HCT116 (cell line): ENCODE results near the gene C1GALT1C1L. TPM values are rescaled to one million over a fixed set of nuclear protein-coding genes. Genes with fewer than 3 reads are reported as not detected.

Source experiments
- ATAC-seq: fragments of 200-7000 bp; cut with Tn5 transposase; 2 replicates; pipeline ENCODE4 v1.9.1; 2020; ENCODE audit warnings: mild to moderate bottlenecking, moderate library complexity
- BruUV-seq: library from RNA; stranded (reverse); fragments of 400-500 nt; replicated peaks from 2 replicates; lab custom pipeline; 2021; lab: Mats Ljungman, UMichigan
- CTCF ChIA-PET: fragments of 300-600 bp; sonication (Branson Sonifier 250); formaldehyde crosslinking; loops from one replicate; lab custom pipeline; 2021; ENCODE audit warnings: antibody characterized with exemption; lab: Charles Lee
- POLR2A ChIA-PET: fragments of 300-600, 350-600 bp; sonication (Branson Sonifier 250); formaldehyde crosslinking; loops from one replicate; lab custom pipeline; 2021; ENCODE audit warnings: antibody characterized with exemption; lab: Charles Lee
- RAD21 ChIA-PET, 2 experiments: fragments of 300-600 bp; sonication (Branson Sonifier 250); formaldehyde crosslinking; loops; one replicate each; lab custom pipeline; 2023; ENCODE audit warnings: low total read pairs in 2 of 2; ENCODE audit not compliant: uncharacterized antibody in 2 of 2, unreplicated experiment in 2 of 2, low non-redundant PET in 1 of 2; lab: Charles Lee
- DNase-seq: peaks from one replicate; pipeline ENCODE4 v3.0.0-alpha.2; 2010; ENCODE audit warnings: low read depth, low spot score
- H2AFZ ChIP-seq: fragments of 200-600 bp; shearing (Covaris generic), sonication (generic); 2 replicates; pipeline ENCODE4 v1.6.1; 2017; ENCODE audit warnings: low read depth, mixed run types, mixed read lengths, antibody characterized with exemption, low read length; ENCODE audit not compliant: poor library complexity, severe bottlenecking
- H3K27ac ChIP-seq: 2 replicates; pipeline ENCODE4 v1.5.1; 2012; ENCODE audit warnings: low read depth, low read length
- H3K27me3 ChIP-seq: fragments of 200-600 bp; sonication (generic); 2 replicates; pipeline ENCODE4 v1.6.1; 2016; ENCODE audit warnings: mixed run types, low read length, mixed read lengths; ENCODE audit not compliant: insufficient read depth
- H3K36me3 ChIP-seq, 2 experiments: fragments of 200-500 bp in 1 of 2; fragments of 200-600 bp in 1 of 2; sonication (Bioruptor generic) in 1 of 2; sonication (generic) in 1 of 2; 2 replicates each; pipeline versions ENCODE4 v1.5.1 to v1.6.1; 2014 to 2016; ENCODE audit warnings: low read length in 2 of 2, inconsistent platforms in 1 of 2, mixed read lengths in 1 of 2, mixed run types in 1 of 2; ENCODE audit not compliant: insufficient read depth in 2 of 2, control insufficient read depth in 1 of 2
- H3K4me1 ChIP-seq, 2 experiments: fragments of 200-600 bp in 1 of 2; sonication (generic) in 1 of 2; 2 replicates each; pipeline versions ENCODE4 v1.5.1 to v1.6.1; 2012 to 2017; ENCODE audit warnings: low read length in 2 of 2, inconsistent platforms in 1 of 2, mild to moderate bottlenecking in 1 of 2, mixed read lengths in 1 of 2, mixed run types in 1 of 2, moderate library complexity in 1 of 2; ENCODE audit not compliant: insufficient read depth in 2 of 2, control insufficient read depth in 1 of 2
- H3K4me2 ChIP-seq: fragments of 200-600 bp; sonication (generic); 2 replicates; pipeline ENCODE4 v1.6.1; 2017; ENCODE audit warnings: mixed run types, low read length, mixed read lengths
- H3K4me3 ChIP-seq, 2 experiments: fragments of 200-600 bp in 1 of 2; sonication (generic) in 1 of 2; replicated peaks in 1 of 2; 2 replicates each; pipeline ENCODE4 v1.5.1; 2011 to 2016; ENCODE audit warnings: low read length in 2 of 2, control low read depth in 1 of 2, low read depth in 1 of 2, mild to moderate bottlenecking in 1 of 2, mixed read lengths in 1 of 2, mixed run types in 1 of 2
- H3K79me2 ChIP-seq: fragments of 200-600 bp; sonication (generic); 2 replicates; pipeline ENCODE4 v1.6.1; 2017; ENCODE audit warnings: mild to moderate bottlenecking, mixed run types, low read length, moderate library complexity, mixed read lengths; ENCODE audit not compliant: insufficient read depth
- H3K9ac ChIP-seq: fragments of 200-600 bp; sonication (generic); 2 replicates; pipeline ENCODE4 v1.6.1; 2016; ENCODE audit warnings: low read length, mixed read lengths
- H3K9me2 ChIP-seq: fragments of 200-600 bp; sonication (generic), shearing (Covaris generic); 2 replicates; pipeline ENCODE4 v1.6.1; 2017; ENCODE audit warnings: mixed run types, mild to moderate bottlenecking, moderate library complexity; ENCODE audit not compliant: insufficient read depth
- H3K9me3 ChIP-seq, 2 experiments: fragments of 200-500 bp in 1 of 2; fragments of 200-600 bp in 1 of 2; sonication (Bioruptor generic) in 1 of 2; sonication (generic) in 1 of 2; 2 replicates each; pipeline ENCODE4 v1.6.1; 2014 to 2017; ENCODE audit warnings: low read length in 2 of 2, mixed read lengths in 2 of 2, inconsistent platforms in 1 of 2, low read depth in 1 of 2, mild to moderate bottlenecking in 1 of 2, mixed run types in 1 of 2, moderate library complexity in 1 of 2; ENCODE audit not compliant: control insufficient read depth in 1 of 2, insufficient read depth in 1 of 2
- H4K20me1 ChIP-seq: fragments of 200-600 bp; sonication (generic), shearing (Covaris generic); 2 replicates; pipeline ENCODE4 v1.6.1; 2017; ENCODE audit warnings: mixed run types, mild to moderate bottlenecking, moderate library complexity; ENCODE audit not compliant: insufficient read depth
- CEBPB ChIP-seq: IDR thresholded peaks from 2 replicates; pipeline ENCODE4 v1.6.1; 2012; ENCODE audit warnings: low read depth
- CTCF ChIP-seq, 3 experiments: fragments of 200-600 bp in 1 of 3; sonication (generic) in 1 of 3; IDR thresholded peaks in 2 of 3; conservative IDR thresholded peaks in 1 of 3; 2 replicates each; pipeline ENCODE4 v1.5.1; 2012 to 2017; ENCODE audit warnings: low read depth in 2 of 3, low read length in 2 of 3, antibody characterized with exemption in 1 of 3, borderline replicate concordance in 1 of 3, control low read depth in 1 of 3, mild to moderate bottlenecking in 1 of 3, mixed read lengths in 1 of 3, mixed run types in 1 of 3, moderate library complexity in 1 of 3; ENCODE audit not compliant: insufficient read depth in 1 of 3
- EGR1 ChIP-seq: IDR thresholded peaks from 2 replicates; pipeline ENCODE4 v1.6.1; 2012; ENCODE audit warnings: low read depth
- ELF1 ChIP-seq: IDR thresholded peaks from 2 replicates; pipeline ENCODE4 v1.6.1; 2012; ENCODE audit warnings: low read depth, borderline replicate concordance
- EZH2phosphoT487 ChIP-seq: fragments of 200-600 bp; IDR thresholded peaks from 2 replicates; pipeline ENCODE4 v1.6.1; 2018; ENCODE audit warnings: antibody characterized with exemption, borderline replicate concordance
- FOSL1 ChIP-seq: IDR thresholded peaks from 2 replicates; pipeline ENCODE4 v1.6.1; 2012; ENCODE audit warnings: low read depth
- POLR2AphosphoS5 ChIP-seq: IDR thresholded peaks from 2 replicates; pipeline ENCODE4 v1.6.1; 2011; ENCODE audit warnings: mild to moderate bottlenecking, low read depth, low read length, moderate library complexity
- REST ChIP-seq: IDR thresholded peaks from 2 replicates; pipeline ENCODE4 v1.6.1; 2012; ENCODE audit warnings: low read depth
- YY1 ChIP-seq: IDR thresholded peaks from 2 replicates; pipeline ENCODE4 v1.6.1; 2011; ENCODE audit warnings: low read length, low read depth, moderate library complexity, mild to moderate bottlenecking; ENCODE audit not compliant: insufficient replicate concordance; ENCODE audit errors: extremely low read depth
- ZFX ChIP-seq: fragments of 450-650 bp; IDR thresholded peaks from 2 replicates; pipeline ENCODE4 v1.6.1; 2017
- ZNF274 ChIP-seq: fragments of 200-500 bp; sonication (Bioruptor generic); IDR thresholded peaks from 2 replicates; pipeline ENCODE4 v1.6.1; 2014; ENCODE audit warnings: mild to moderate bottlenecking, low read depth, low read length, inconsistent platforms
- intact Hi-C: fragments of 100-400 bp; cut with micrococcal nuclease; formaldehyde crosslinking; loops from 2 replicates; pipeline ENCODE4 v1.10.0; 2022
- total RNA-seq: library from RNA; stranded (reverse); gene quantifications from one replicate; pipeline ENCODE4 v1.2.1, GENCODE V29; 2021; ENCODE audit not compliant: unreplicated experiment
- TF ChIP-seq, protein P1 (sequence below): IDR thresholded peaks from 2 replicates; pipeline ENCODE4 v1.6.1; 2012

Gene C1GALT1C1L
- total RNA-seq, 1 experiment from 2014 or later, result 0.20 TPM

GRCh38 chr2:43725711-43726246 lies 49.5 kb upstream of the C1GALT1C1L start:
- H3K27ac ChIP-seq, result no peak overlapping the region
- TF ChIP-seq CEBPB, result no peak
- TF ChIP-seq FOSL1, result no peak
- no peak for TF ChIP-seq ZNF274
- no peak for TF ChIP-seq EZH2phosphoT487
- TF ChIP-seq EGR1, result no peak
- no peak for TF ChIP-seq ZFX
- no peak for TF ChIP-seq POLR2AphosphoS5
- no peak for TF ChIP-seq YY1
- no peak for TF ChIP-seq CTCF (IDR thresholded peaks at IDR 0.05 in 2 of 3, conservative IDR thresholded peaks at IDR 0.05 in 1 of 3; ENCODE audit: borderline replicate concordance in 1 of 3, insufficient read depth in 1 of 3, low read depth in 2 of 3, low read length in 2 of 3)
- TF ChIP-seq, protein P1, sequence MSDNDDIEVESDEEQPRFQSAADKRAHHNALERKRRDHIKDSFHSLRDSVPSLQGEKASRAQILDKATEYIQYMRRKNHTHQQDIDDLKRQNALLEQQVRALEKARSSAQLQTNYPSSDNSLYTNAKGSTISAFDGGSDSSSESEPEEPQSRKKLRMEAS, result no peak
- no peak for TF ChIP-seq ELF1
- TF ChIP-seq REST, result no peak
- no peaks in the 10 kb centered on the region for H3K79me2 ChIP-seq
- no peaks in the 10 kb centered on the region for H3K36me3 ChIP-seq
- H4K20me1 ChIP-seq, result no peaks in the 10 kb centered on the region
- no peak overlapping the region for H3K9ac ChIP-seq
- POLR2A ChIA-PET, result no interaction called here
- H2AFZ ChIP-seq, result no peak overlapping the region
- CTCF ChIA-PET, result no interaction called here
- no peak overlapping the region for H3K4me2 ChIP-seq
- no peaks in the 10 kb centered on the region for H3K9me2 ChIP-seq
- H3K4me3 ChIP-seq, result no peak overlapping the region
- no peak for DNase-seq
- RAD21 ChIA-PET, result no interaction called here
- no peaks in the 10 kb centered on the region for H3K9me3 ChIP-seq
- no peak for ATAC-seq
- H3K4me1 ChIP-seq, result peaks cover 5 to 8% of the 10 kb centered on the region in 2 experiments; a peak in 3 of 4 replicates
- no peaks in the 10 kb centered on the region for H3K27me3 ChIP-seq
- intact Hi-C loops, result no loop called here
- no TSS peak for BruUV-seq
